ENCODE measurements around the gene BRSK2.

The BRSK2 gene

DNA sequence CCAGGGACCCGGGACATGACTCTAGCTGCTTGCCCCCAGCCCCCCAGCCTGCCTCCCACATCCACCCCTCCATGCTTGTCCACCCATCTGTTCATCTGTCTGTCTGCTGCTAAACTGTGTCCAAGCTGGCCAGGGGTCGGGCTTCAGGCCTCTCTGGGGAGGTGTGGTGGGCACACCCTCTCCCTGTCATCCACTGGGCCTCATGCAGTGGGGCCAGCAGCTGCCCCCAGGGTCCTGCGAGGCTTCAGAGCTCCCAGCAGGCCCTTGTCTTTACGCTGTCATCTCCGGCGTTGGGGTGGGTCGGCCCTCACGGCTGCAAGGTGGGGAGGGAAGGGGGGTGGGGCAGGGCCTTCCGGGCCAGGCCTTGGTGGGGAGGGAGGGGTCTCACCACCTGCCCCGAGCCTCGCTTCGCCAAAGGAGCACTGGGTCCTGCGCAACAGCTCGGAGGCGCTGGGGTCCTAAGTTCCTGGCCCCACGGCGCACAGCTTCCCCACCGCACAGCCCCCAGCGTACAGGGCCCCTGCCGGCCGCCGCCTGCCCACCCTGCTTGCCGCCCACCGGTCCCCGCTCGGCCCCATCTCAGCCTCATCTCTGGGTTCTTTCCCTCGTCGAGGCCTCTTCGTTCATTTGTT is 70.1 kb downstream of the BRSK2 start:
- TF ChIP-seq, protein P1, sequence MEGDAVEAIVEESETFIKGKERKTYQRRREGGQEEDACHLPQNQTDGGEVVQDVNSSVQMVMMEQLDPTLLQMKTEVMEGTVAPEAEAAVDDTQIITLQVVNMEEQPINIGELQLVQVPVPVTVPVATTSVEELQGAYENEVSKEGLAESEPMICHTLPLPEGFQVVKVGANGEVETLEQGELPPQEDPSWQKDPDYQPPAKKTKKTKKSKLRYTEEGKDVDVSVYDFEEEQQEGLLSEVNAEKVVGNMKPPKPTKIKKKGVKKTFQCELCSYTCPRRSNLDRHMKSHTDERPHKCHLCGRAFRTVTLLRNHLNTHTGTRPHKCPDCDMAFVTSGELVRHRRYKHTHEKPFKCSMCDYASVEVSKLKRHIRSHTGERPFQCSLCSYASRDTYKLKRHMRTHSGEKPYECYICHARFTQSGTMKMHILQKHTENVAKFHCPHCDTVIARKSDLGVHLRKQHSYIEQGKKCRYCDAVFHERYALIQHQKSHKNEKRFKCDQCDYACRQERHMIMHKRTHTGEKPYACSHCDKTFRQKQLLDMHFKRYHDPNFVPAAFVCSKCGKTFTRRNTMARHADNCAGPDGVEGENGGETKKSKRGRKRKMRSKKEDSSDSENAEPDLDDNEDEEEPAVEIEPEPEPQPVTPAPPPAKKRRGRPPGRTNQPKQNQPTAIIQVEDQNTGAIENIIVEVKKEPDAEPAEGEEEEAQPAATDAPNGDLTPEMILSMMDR (conservative IDR thresholded peaks at IDR 0.05) = no peak

GRCh38 chr11:1460396-1460985 is 70.8 kb downstream of the BRSK2 start:
- H3K27ac ChIP-seq = no peak overlapping the region
- TF ChIP-seq, protein P1 (conservative IDR thresholded peaks at IDR 0.05) = no peak

More for the DNA sequence above, 70.1 kb downstream of the BRSK2 start:
- H3K27ac ChIP-seq = no peak overlapping the region

- TF ChIP-seq, protein P1 (conservative IDR thresholded peaks at IDR 0.05) = no peak
- no peak overlapping the region for H3K27ac ChIP-seq
Observed at GRCh38 chr11:1460986-1461825, 71.5 kb downstream of the BRSK2 start.

DNA sequence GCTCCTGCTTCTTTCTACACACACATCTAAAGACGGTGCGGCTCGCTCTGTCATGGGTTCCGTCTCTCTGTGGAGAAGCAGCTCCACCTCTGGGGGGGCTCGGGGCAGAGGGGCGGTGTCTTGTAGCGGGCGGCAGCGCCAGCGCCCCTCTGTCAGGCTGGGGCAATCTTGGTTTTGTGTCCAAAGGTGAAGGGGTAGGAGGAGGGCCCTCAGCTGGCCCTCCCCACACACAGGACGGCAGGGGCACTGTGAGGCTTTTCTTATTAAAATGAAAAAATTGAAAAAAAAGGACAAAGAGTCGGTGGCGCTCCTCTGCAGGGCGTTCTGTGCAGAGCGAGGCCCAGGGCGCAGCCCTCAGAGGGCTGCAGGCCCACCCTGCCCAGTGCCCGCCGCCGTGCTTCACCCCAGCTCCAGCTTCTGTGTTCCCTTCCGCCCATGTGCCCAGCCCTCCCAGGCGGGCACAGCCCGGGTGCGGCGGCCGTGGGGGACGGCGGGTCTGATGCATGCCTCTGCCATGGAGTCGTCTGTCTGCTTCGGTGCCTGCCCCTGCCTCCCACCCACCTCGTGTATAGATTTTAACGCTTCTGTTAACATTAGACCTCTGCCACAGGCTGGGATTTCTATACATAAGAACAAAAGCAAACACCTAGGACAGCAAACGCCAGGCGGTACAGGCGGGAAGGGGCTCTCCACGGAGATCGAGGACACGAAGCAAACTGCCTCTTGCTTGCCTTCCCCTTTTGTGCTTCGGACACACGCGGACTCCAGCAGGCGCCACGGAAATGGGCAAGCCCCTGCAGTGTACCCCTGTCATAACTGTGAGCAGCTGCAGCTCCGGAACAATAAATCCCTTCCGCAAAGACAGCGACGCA is 72.3 kb downstream of the BRSK2 start:
- TF ChIP-seq, protein P1 (conservative IDR thresholded peaks at IDR 0.05) = no peak
- no peak overlapping the region for H3K27ac ChIP-seq

GRCh38 chr11:1462698-1462975 is 72.9 kb downstream of the BRSK2 start:
- H3K27ac ChIP-seq = no peak overlapping the region
- TF ChIP-seq, protein P1 (conservative IDR thresholded peaks at IDR 0.05) = no peak

DNA sequence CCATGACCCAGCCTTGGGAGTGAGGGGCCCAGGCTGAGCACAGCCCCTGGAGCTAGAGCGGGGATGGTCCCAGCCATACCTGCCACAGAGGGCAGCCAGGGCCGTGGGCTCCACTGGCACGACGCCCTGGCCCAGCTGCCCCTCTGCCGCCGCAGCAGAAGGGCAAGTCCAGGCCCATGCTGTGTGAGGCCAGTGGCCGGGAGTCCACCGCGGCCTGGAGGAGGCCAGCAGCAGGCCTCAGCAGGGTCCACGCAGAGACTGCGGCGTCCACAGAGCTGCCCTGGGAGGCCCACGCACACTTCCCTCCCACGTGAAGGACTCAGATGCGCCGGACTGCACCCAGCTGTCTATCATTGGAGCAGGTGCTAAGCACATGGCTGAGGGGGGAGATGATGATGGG is 73.3 kb downstream of the BRSK2 start:
- TF ChIP-seq, protein P1 (conservative IDR thresholded peaks at IDR 0.05) = no peak
- no peak overlapping the region for H3K27ac ChIP-seq

DNA sequence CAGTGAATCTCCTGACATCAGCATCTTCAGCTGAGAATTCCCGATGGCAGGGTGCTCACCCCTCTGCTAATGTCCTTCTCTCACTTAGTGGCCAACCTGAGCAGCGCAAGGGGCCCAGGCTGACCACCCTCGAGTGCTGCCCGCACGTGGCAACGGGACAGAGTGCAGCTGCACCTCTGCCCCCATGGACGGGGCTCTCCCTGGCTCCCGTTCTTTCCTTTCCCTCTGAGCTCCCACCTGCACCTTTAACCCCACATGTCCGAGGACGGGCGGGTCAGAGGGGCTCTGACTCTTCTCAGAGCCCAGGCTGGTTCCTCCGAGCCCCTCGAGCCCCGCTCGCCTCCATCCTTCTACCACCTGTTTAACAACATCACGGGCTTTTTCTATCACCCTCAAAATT is 77.0 kb downstream of the BRSK2 start:
- H3K27ac ChIP-seq = no peak overlapping the region
- TF ChIP-seq, protein P1 (conservative IDR thresholded peaks at IDR 0.05) = no peak

All from VCaP (cell line).